Measurements from ENCODE around the gene OMP.

GRCh38 chr11:77083566-77084245 lies 18.9 kb upstream of the OMP start:
- TF ChIP-seq EZH2 (IDR thresholded peaks at IDR 0.05; ENCODE audit: low read depth) = no peak
- no peak for TF ChIP-seq CTCF (conservative IDR thresholded peaks at IDR 0.05)

All from PC-9 (cell line).